WI38 (cell line): Measurements from ENCODE around the gene DUSP23.

Experiments used
- H3K4me3 ChIP-seq: 2 replicates; pipeline ENCODE4 v1.5.1; 2011; ENCODE audit warnings: low read depth, mild to moderate bottlenecking, control low read depth, low read length
- TF ChIP-seq, protein P1 (sequence below): IDR thresholded peaks from 2 replicates; pipeline ENCODE4 v1.5.1; 2012; ENCODE audit warnings: low read depth, mild to moderate bottlenecking, control low read depth, low read length

Gene DUSP23

DNA sequence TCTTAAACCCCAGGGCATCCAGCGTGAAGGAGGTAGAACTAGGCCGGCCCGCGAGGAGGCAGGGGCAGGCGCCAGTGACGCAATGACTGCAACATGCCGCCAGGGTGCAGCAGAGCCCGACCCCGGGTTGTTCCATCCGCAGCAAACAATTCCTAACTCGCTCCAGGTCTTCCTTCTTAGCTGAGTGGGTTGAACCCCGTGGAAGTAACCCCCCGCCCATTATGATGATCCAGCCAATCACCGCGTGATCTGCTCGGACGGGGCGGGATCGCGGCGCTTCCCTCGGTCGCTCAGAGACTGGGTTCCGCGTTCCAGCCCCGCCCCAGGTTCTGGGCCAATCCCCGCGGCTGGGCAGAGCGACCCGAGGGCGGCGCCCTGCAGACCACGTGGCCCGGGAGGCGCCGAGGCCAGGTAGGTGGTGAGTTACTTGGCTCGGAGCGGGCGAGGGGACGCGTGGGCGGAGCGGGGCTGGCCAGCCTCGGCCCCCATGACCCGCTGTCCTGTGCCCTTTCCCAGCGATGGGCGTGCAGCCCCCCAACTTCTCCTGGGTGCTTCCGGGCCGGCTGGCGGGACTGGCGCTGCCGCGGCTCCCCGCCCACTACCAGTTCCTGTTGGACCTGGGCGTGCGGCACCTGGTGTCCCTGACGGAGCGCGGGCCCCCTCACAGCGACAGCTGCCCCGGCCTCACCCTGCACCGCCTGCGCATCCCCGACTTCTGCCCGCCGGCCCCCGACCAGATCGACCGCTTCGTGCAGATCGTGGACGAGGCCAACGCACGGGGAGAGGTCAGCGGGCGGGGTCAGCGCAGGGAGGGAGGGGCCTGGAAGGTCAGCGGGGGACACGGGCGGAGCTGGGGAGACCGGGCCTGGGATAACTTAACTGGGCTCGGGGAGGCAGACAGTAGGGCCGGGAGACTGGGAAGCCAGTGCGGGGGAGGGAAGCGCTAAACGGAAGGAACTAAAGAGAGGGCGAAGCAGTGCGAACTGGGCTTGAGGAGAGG, at the start of gene DUSP23:
Gene DUSP23 (plus strand): TSS at position 380 of the 1,000 bp plus-strand sequence. CDS start 139 bp downstream, at position 519.
- peak within 1 kb of the TSS; percentile 48 for H3K4me3 ChIP-seq
- TF ChIP-seq, protein P1, sequence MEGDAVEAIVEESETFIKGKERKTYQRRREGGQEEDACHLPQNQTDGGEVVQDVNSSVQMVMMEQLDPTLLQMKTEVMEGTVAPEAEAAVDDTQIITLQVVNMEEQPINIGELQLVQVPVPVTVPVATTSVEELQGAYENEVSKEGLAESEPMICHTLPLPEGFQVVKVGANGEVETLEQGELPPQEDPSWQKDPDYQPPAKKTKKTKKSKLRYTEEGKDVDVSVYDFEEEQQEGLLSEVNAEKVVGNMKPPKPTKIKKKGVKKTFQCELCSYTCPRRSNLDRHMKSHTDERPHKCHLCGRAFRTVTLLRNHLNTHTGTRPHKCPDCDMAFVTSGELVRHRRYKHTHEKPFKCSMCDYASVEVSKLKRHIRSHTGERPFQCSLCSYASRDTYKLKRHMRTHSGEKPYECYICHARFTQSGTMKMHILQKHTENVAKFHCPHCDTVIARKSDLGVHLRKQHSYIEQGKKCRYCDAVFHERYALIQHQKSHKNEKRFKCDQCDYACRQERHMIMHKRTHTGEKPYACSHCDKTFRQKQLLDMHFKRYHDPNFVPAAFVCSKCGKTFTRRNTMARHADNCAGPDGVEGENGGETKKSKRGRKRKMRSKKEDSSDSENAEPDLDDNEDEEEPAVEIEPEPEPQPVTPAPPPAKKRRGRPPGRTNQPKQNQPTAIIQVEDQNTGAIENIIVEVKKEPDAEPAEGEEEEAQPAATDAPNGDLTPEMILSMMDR = peak; percentile 81

DNA sequence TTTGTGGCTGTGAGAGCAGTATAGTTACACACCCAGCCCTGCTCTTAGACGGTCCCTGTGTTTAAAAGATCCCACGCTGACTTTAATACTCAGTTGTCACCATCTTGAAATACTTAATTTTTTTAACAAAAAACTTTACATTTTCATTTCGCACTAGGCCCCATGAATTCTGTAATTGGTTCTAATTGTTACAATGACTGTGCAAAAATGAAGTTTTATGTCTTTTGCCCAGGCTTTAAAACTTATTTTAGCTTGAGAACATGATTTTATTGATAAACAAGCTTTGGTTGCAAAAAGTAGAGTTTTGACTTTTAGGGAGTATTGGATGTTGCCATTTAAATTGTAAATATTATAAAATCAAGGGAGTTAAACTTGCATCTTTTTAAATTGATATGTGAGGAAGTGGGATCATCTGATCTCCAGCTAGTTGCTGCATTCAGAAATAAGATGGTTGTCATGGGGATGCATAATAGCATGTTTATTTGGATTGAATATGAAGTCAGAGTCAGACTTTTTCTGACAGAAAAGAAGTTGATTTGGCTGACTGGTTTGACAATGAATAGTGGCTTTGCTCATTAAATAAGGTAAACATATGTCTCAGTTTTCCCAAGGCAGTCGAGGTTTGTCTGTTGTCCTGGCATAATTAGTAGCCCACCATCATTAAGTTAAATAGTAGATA, 43.4 kb upstream of the DUSP23 start:
- TF ChIP-seq, protein P1 = no peak
- no peak overlapping the region for H3K4me3 ChIP-seq

DNA sequence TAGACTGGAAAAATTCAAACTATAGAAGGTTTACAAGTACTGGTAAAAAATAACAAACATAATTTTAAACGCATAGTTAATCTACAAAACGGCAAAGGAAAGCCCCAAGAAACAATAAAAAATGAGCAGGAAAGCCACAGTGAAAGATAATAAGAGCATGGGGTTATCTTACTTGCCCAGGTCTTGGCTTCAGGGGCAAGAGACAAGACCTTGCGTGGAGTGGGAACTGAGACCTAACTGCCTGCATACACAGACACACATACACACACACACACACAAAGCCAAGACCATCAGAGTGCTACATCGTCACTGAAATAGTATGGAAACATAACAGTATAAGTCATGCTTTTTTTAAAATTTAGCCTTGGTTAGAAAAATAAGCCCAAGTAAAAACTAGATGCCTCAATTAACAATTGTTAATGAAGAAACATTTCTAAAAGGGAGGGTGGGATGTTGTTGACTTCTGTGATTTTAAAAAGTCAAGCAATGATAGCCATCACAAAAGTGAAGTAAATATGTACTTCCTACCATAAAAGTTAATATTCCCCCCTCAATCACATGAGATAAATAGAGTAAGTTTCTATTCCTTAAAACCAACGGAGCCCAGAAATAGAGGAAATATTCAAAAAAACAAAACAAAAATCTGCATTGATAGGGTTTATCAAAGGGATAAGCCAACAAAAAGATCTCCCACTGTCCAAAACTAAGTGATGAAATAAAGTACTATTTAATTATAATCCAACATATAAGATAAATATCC, 36.9 kb upstream of the DUSP23 start:
- no peak overlapping the region for H3K4me3 ChIP-seq
- TF ChIP-seq, protein P1 = no peak

DNA sequence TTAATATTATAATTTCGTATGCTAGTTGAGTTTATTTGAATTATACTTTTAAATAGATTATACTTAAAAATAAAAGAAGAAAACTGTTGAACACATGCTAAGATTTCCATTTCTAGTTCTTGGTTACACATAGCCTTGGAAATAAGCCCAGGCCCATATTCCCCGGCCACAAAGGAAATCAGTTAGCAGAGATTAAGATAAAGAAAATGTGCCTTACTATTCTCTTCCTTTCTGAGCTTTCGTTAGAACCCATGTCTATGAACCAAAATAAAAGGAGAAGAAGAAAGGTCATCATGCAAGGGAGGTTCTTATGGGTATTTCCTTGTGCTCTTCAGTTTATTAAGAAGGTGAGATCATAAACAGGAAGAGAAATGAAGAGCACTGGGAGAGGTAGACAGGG, 34.1 kb upstream of the DUSP23 start:
- no peak overlapping the region for H3K4me3 ChIP-seq
- TF ChIP-seq, protein P1 = no peak

DNA sequence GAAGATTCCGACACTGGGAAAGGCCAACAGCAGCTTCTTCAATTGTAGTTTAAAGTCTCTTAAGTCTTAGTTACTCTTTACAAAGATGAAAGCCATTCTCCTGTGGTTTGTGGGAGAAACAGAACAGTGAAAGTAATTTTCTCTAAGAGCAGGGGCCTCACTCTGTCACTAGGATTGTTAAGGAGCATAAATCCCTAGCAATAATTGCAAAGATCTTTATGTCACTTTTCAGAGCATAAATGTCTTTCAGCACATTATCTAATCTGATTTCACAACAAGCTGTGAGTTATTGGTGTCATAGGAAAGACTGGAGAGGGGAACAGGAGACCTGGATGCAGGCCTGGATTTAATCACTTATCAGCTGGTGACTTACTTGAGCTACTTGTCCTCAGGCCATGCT, 32.4 kb upstream of the DUSP23 start:
- TF ChIP-seq, protein P1 = no peak
- H3K4me3 ChIP-seq = no peak overlapping the region

DNA sequence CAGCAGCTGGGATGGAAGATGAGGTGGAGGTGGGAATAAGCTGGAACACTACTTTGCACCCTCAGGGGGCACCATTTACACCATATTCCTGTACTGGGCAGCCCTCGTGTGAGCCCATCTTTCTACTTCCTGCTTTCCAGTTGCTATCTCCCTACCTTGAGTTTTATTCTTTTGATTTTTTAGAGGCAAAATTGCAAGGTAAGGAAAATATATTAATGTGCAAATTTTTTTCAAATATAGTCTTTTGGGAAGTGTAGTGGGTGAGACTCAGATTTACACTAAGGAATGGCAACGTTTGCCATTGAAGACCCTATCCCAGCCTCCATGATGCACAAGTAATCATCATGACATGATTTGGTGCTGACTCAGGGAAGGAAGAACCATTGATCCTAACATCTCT, 31.1 kb upstream of the DUSP23 start:
- TF ChIP-seq, protein P1 = no peak
- H3K4me3 ChIP-seq = no peak overlapping the region
